SK-N-SH treated with all-trans-retinoic acid at 6 μM for 48 hours (cell line): ENCODE results near the gene TXK.

Source experiments
- SNAI2 ChIP-seq: fragments of 250-450 bp; sonication (Bioruptor Pico); IDR thresholded peaks from 2 replicates; pipeline ENCODE4 v1.5.0; 2020; ENCODE audit warnings: mild to moderate bottlenecking, moderate library complexity
- TCF4 ChIP-seq: fragments of 250-450 bp; sonication (Bioruptor Pico); IDR thresholded peaks from 2 replicates; pipeline ENCODE4 v1.8.0; 2021; ENCODE audit warnings: mild to moderate bottlenecking, moderate library complexity, borderline replicate concordance

- TF ChIP-seq SNAI2 (CRISPR knock-in tag) (no peak), TCF4 (CRISPR knock-in tag) (no peak)
Observed at GRCh38 chr4:48133669-48134068, 381 bp downstream of the TXK start.
